ENCODE data around the gene GPRC5A.

DNA sequence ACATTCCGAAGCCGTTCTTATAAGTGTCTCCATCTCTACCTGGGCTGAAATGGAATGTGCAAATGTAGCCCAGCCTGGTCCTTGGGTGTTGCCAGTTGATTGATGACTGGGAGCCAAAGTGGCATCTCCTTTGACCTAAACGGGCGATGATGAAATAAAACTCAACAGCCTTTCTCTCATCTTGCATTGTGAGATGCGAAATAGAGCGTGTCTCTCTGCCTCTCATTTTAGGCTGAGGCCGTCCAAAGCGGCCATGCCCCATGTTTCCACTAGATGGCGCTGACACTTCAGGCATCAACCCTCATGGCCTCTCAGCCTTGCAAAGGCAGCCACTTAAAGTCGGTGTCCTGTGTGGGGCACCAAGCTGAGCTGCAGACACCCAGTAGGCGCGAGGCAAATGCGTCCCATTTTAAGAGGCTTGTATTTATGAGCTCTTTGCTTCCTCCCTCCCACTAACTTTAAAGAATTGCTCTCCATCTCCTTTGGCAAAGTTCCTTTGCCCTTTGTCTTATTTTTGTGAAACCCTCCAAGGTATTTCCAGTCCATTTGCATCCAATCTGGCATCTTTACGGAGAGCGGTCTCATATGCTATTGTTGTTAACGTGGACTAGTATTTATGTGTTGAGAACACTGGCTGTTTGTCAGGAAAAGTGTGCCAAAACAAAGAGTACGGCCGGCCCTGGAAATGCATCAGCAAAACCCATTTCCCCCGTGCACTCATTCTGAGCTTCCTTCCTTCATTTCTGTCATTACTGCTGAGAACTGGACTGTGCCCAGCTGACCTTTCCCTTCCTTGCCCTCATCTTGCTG lies 25.0 kb downstream of the GPRC5A start:
- TF ChIP-seq CTCF (conservative IDR thresholded peaks at IDR 0.05 in 1 of 2, IDR thresholded peaks at IDR 0.05 in 1 of 2; ENCODE audit: low read depth in 1 of 2, low read length in 2 of 2) (peak; percentile 97 to 99), EZH2 (IDR thresholded peaks at IDR 0.05; ENCODE audit: low read length, missing control alignments) (no peak)
